ENCODE data around the gene GOLGA7B.

The GOLGA7B gene

GRCh38 chr10:97874332-97874731, 24.7 kb downstream of the GOLGA7B start:
- TF ChIP-seq FOXP2 (optimal IDR thresholded peaks at IDR 0.05; ENCODE audit: borderline replicate concordance, extremely low read depth, extremely low read length, insufficient read depth) (no peak), REST (IDR thresholded peaks at IDR 0.05; ENCODE audit: insufficient read depth in 1 of 2, low read depth in 2 of 2, low read length in 2 of 2) (no peak), POLR2AphosphoS5 (IDR thresholded peaks at IDR 0.05; ENCODE audit: low read depth, low read length) (no peak), TAF1 (IDR thresholded peaks at IDR 0.05; ENCODE audit: borderline replicate concordance, insufficient read depth, low read length) (no peak), SIN3A (IDR thresholded peaks at IDR 0.05; ENCODE audit: borderline replicate concordance, insufficient read depth, low read length) (no peak)

GRCh38 chr10:97875391-97875790, 25.7 kb downstream of the GOLGA7B start:
- TF ChIP-seq FOXP2 (optimal IDR thresholded peaks at IDR 0.05; ENCODE audit: borderline replicate concordance, extremely low read depth, extremely low read length, insufficient read depth), result peak; percentile 13
- TF ChIP-seq TAF1 (IDR thresholded peaks at IDR 0.05; ENCODE audit: borderline replicate concordance, insufficient read depth, low read length), result no peak

GRCh38 chr10:97876402-97876801, 26.8 kb downstream of the GOLGA7B start:
- no peak for TF ChIP-seq POLR2AphosphoS5 (IDR thresholded peaks at IDR 0.05; ENCODE audit: low read depth, low read length)
- no peak for TF ChIP-seq REST (IDR thresholded peaks at IDR 0.05; ENCODE audit: insufficient read depth in 1 of 2, low read depth in 2 of 2, low read length in 2 of 2)
- no peak for TF ChIP-seq TAF1 (IDR thresholded peaks at IDR 0.05; ENCODE audit: borderline replicate concordance, insufficient read depth, low read length)
- no peak for TF ChIP-seq SIN3A (IDR thresholded peaks at IDR 0.05; ENCODE audit: borderline replicate concordance, insufficient read depth, low read length)
- no peak for TF ChIP-seq FOXP2 (optimal IDR thresholded peaks at IDR 0.05; ENCODE audit: borderline replicate concordance, extremely low read depth, extremely low read length, insufficient read depth)

- TF ChIP-seq REST (IDR thresholded peaks at IDR 0.05; ENCODE audit: insufficient read depth in 1 of 2, low read depth in 2 of 2, low read length in 2 of 2) (no peak), SIN3A (IDR thresholded peaks at IDR 0.05; ENCODE audit: borderline replicate concordance, insufficient read depth, low read length) (no peak), FOXP2 (optimal IDR thresholded peaks at IDR 0.05; ENCODE audit: borderline replicate concordance, extremely low read depth, extremely low read length, insufficient read depth) (no peak), POLR2AphosphoS5 (IDR thresholded peaks at IDR 0.05; ENCODE audit: low read depth, low read length) (no peak), TAF1 (IDR thresholded peaks at IDR 0.05; ENCODE audit: borderline replicate concordance, insufficient read depth, low read length) (no peak)
These were observed 29.6 kb downstream of the GOLGA7B start for GRCh38 chr10:97879241-97879640.

- TF ChIP-seq FOXP2 (optimal IDR thresholded peaks at IDR 0.05; ENCODE audit: borderline replicate concordance, extremely low read depth, extremely low read length, insufficient read depth) (no peak), TAF1 (IDR thresholded peaks at IDR 0.05; ENCODE audit: borderline replicate concordance, insufficient read depth, low read length) (no peak), SIN3A (IDR thresholded peaks at IDR 0.05; ENCODE audit: borderline replicate concordance, insufficient read depth, low read length) (no peak), POLR2AphosphoS5 (IDR thresholded peaks at IDR 0.05; ENCODE audit: low read depth, low read length) (no peak), REST (IDR thresholded peaks at IDR 0.05; ENCODE audit: insufficient read depth in 1 of 2, low read depth in 2 of 2, low read length in 2 of 2) (no peak)
These were observed 30.5 kb downstream of the GOLGA7B start for GRCh38 chr10:97880109-97880508.
